GM12878 (cell line): ENCODE results near the gene FBXW9. TPM values are rescaled to one million over a fixed set of nuclear protein-coding genes. Genes with fewer than 3 reads are reported as not detected.

Experiments
- ATAC-seq: fragments of 200-7000 bp; cut with Tn5 transposase; 3 replicates; pipeline ENCODE4 v1.9.1; 2020; ENCODE audit warnings: mild to moderate bottlenecking, moderate library complexity
- BruUV-seq: library from RNA; stranded (reverse); fragments of 400-500 nt; replicated peaks from 2 replicates; lab custom pipeline; 2021; lab: Mats Ljungman, UMichigan
- CTCF ChIA-PET: fragments of 300-600 bp; sonication (Branson Sonifier 250); formaldehyde crosslinking; extraction: SDS; loops from one replicate; lab custom pipeline; 2021; ENCODE audit warnings: inconsistent platforms; lab: Yijun Ruan, JAX
- POLR2A ChIA-PET: fragments of 350-600 bp; formaldehyde crosslinking; extraction: SDS; loops from one replicate; lab custom pipeline; 2021; ENCODE audit warnings: inconsistent platforms; lab: Charles Lee
- RAD21 ChIA-PET: fragments of 300-600 bp; sonication (Branson Sonifier 250); formaldehyde crosslinking; loops from one replicate; lab custom pipeline; 2023; ENCODE audit warnings: antibody characterized with exemption; ENCODE audit not compliant: unreplicated experiment; lab: Charles Lee
- SMC1A ChIA-PET: fragments of 300-600 bp; sonication (Branson Sonifier 250); formaldehyde crosslinking; loops from one replicate; lab custom pipeline; 2023; ENCODE audit not compliant: unreplicated experiment, uncharacterized antibody; lab: Charles Lee
- DNase-seq: peaks from one replicate; pipeline ENCODE4 v3.0.0-alpha.2; 2011; ENCODE audit warnings: low read depth, low spot score
- FAIRE-seq: peaks from 3 replicates; lab custom pipeline; 2011; peaks lifted over from hg19 to GRCh38; lab: Jason Lieb, UNC
- H2AFZ ChIP-seq: 2 replicates; pipeline ENCODE4 v1.6.0; 2011; ENCODE audit warnings: low read depth, low read length, control low read depth; ENCODE audit not compliant: control insufficient read depth
- H3K27ac ChIP-seq: 2 replicates; pipeline ENCODE4 v1.5.1; 2011; ENCODE audit warnings: control low read depth; ENCODE audit not compliant: control insufficient read depth, insufficient read depth
- H3K27me3 ChIP-seq, 2 experiments: replicated peaks in 1 of 2; 2 replicates each; pipeline versions ENCODE4 v1.6.0 to v1.6.1; 2011; ENCODE audit warnings: low read length in 1 of 2; ENCODE audit not compliant: control insufficient read depth in 2 of 2, insufficient read depth in 2 of 2
- H3K36me3 ChIP-seq, 2 experiments: 2 replicates each; pipeline ENCODE4 v1.5.1; 2011; ENCODE audit warnings: low read length in 1 of 2; ENCODE audit not compliant: control insufficient read depth in 2 of 2, insufficient read depth in 2 of 2
- H3K4me1 ChIP-seq: 2 replicates; pipeline ENCODE4 v1.6.1; 2011; ENCODE audit warnings: mild to moderate bottlenecking, low read length, moderate library complexity, mixed read lengths; ENCODE audit not compliant: control insufficient read depth, insufficient read depth
- H3K4me2 ChIP-seq: 2 replicates; pipeline ENCODE4 v1.6.0; 2011; ENCODE audit warnings: control low read depth; ENCODE audit not compliant: control insufficient read depth, insufficient read depth
- H3K4me3 ChIP-seq: fragments of 200-600 bp; sonication (generic); 2 replicates; pipeline ENCODE4 v1.5.1; 2016
- H3K79me2 ChIP-seq: 2 replicates; pipeline ENCODE4 v1.6.0; 2011; ENCODE audit warnings: low read length; ENCODE audit not compliant: control insufficient read depth, insufficient read depth
- H3K9ac ChIP-seq: 2 replicates; pipeline ENCODE4 v1.8.0; 2011; ENCODE audit warnings: low read length, control low read depth, mixed read lengths; ENCODE audit not compliant: control insufficient read depth, insufficient read depth
- H3K9me3 ChIP-seq: replicated peaks from 3 replicates; pipeline ENCODE4 v1.5.1; 2011; ENCODE audit warnings: mild to moderate bottlenecking, low read length; ENCODE audit not compliant: control insufficient read depth, insufficient read depth
- H4K20me1 ChIP-seq: 2 replicates; pipeline ENCODE4 v1.6.0; 2011; ENCODE audit not compliant: control insufficient read depth, insufficient read depth
- BMI1 ChIP-seq: fragments of 450-650 bp; IDR thresholded peaks from 2 replicates; pipeline ENCODE4 v1.6.1; 2016; ENCODE audit warnings: mild to moderate bottlenecking, moderate library complexity, borderline replicate concordance
- CBFB ChIP-seq: IDR thresholded peaks from 2 replicates; pipeline ENCODE4 v1.6.1; 2016; ENCODE audit warnings: antibody characterized with exemption, low read depth
- DPF2 ChIP-seq: fragments of 450-650 bp; IDR thresholded peaks from 2 replicates; pipeline ENCODE4 v1.6.1; 2017; ENCODE audit warnings: mild to moderate bottlenecking
- ETV6 ChIP-seq, 2 experiments: fragments of 450-650 bp in 1 of 2; IDR thresholded peaks in 1 of 2; conservative IDR thresholded peaks in 1 of 2; 2 replicates each; pipeline ENCODE4 v1.6.1; 2014; ENCODE audit warnings: antibody characterized with exemption in 1 of 2, borderline replicate concordance in 1 of 2, low read depth in 1 of 2, mild to moderate bottlenecking in 1 of 2, moderate library complexity in 1 of 2
- GATAD2B ChIP-seq: fragments of 450-650 bp; conservative IDR thresholded peaks from 2 replicates; pipeline ENCODE4 v1.6.1; 2017; ENCODE audit warnings: low read depth, mild to moderate bottlenecking, moderate library complexity
- HDAC2 ChIP-seq: fragments of 200-600 bp; sonication (generic); IDR thresholded peaks from 2 replicates; pipeline ENCODE4 v1.6.1; 2017
- MYC ChIP-seq: IDR thresholded peaks from 2 replicates; pipeline ENCODE4 v1.6.1; 2011; ENCODE audit warnings: mild to moderate bottlenecking, low read length, moderate library complexity, inconsistent platforms; ENCODE audit not compliant: insufficient read depth, insufficient replicate concordance, insufficient read length, severe bottlenecking
- RB1 ChIP-seq: fragments of 450-650 bp; formaldehyde crosslinking; IDR thresholded peaks from 2 replicates; pipeline ENCODE4 v1.6.1; 2017; ENCODE audit warnings: mild to moderate bottlenecking, borderline replicate concordance
- YY1 ChIP-seq: IDR thresholded peaks from 2 replicates; pipeline ENCODE4 v1.6.1; 2011; ENCODE audit warnings: low read depth, mild to moderate bottlenecking, low read length
- ZNF24 ChIP-seq: fragments of 450-650 bp; IDR thresholded peaks from 2 replicates; pipeline ENCODE4 v1.6.1; 2017; ENCODE audit warnings: antibody characterized with exemption, mild to moderate bottlenecking
- ZNF274 ChIP-seq: IDR thresholded peaks from one replicate; pipeline ENCODE4 v1.8.0; 2011; ENCODE audit not compliant: insufficient read length, insufficient read depth
- WGBS: methylation state at CpG from one replicate; pipeline ENCODE4 v1.1.6; 2016; ENCODE audit warnings: low lambda C conversion rate; ENCODE audit not compliant: insufficient replicate concordance, insufficient coverage; ENCODE audit errors: missing lambda C conversion rate; 5-methylcytosine and 5-hydroxymethylcytosine counted together
- in situ Hi-C: fragments of 300-500 bp; cut with MboI; formaldehyde crosslinking; loops from 9 replicates; pipeline ENCODE4 v1.14.3; 2018; ENCODE audit warnings: mixed read lengths
- intact Hi-C: fragments of 100-400 bp; cut with micrococcal nuclease; formaldehyde crosslinking; loops from one replicate; pipeline ENCODE4 v1.14.2; 2022; ENCODE audit not compliant: unreplicated experiment
- polyA plus RNA-seq, 11 experiments: library from polyadenylated mRNA; depleted of rRNA in 4 of 11; unstranded in 6 of 11; stranded (reverse) in 5 of 11; fragments of >200 nt; fragmentation: Nextera tagmentation in 4 of 11; fragmentation: Illumina TruSeq in 1 of 11; extraction: Ambion mirVana in 4 of 11; extraction: Trizol in 1 of 11; gene quantifications; 1 replicate in 1 of 11; 2 replicates in 10 of 11; pipeline versions ENCODE4 v1.2.1 to v1.2.3, GENCODE V29; 2011 to 2016; ENCODE audit warnings: inconsistent platforms in 2 of 11, missing spikeins in 2 of 11, low read depth in 1 of 11
- total RNA-seq, 4 experiments: library from RNA; depleted of rRNA in 3 of 4; stranded (reverse); fragments of >200 nt in 3 of 4; fragmentation: Illumina TruSeq in 1 of 4; extraction: Trizol in 1 of 4; gene quantifications; 2 replicates each; pipeline versions ENCODE4 v1.2.1 to v1.2.3, GENCODE V29; 2013 to 2021

FBXW9 gene
- total and polyA plus RNA-seq, 10 of the 15 experiments (the other 5 are each of a cell fraction or from before 2014, with no cell fraction given) = 0.21 to 14.8 (median 7.3) TPM

DNA sequence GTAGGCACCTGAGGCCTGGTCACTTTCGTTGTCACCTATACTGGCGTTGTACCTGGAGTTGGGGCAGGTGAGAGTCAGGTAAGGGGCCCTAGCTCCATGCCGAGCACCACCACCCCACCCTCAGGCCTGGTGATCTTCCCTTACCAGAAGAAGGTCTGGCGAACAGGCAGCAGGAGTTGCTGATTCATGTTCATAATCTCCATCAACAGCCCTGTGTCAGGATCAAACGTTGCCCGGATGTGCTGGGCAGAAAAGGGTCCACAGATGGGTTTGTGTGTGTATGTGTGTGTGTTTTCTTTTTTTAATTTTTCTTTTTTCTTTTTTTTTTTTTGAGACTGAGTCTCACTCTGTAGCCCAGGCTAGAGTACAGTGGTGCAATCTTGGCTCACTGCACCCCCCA lies 44.2 kb downstream of the FBXW9 start:
- no peak for DNase-seq
- no peak overlapping the region for H3K9ac ChIP-seq
- BruUV-seq = no TSS peak
- no peak overlapping the region for H2AFZ ChIP-seq
- no peaks in the 10 kb centered on the region for H3K4me1 ChIP-seq
- H3K79me2 ChIP-seq = no peaks in the 10 kb centered on the region
- H3K4me3 ChIP-seq = no peak overlapping the region
- intact Hi-C loops = no loop called here
- CTCF ChIA-PET = interaction anchor here (1.5 kb wide), 1 partner anchor 13 kb away, joined by 3 read pairs; no protein-coding TSS in a partner anchor
- H3K36me3 ChIP-seq = peaks cover 14 to 15% of the 10 kb centered on the region in 2 experiments; a peak in 3 of 4 replicates
- H3K4me2 ChIP-seq = no peak overlapping the region
- TF ChIP-seq GATAD2B = no peak
- TF ChIP-seq, all 136 proteins: peak for 0
- Histone ChIP-seq H3K27ac (no peak overlapping the region), H3K27me3 (no peaks in the 10 kb centered on the region), H3K9me3 (no peaks in the 10 kb centered on the region; the same call in 2 of the 3 replicates), H4K20me1 (no peaks in the 10 kb centered on the region)
- no peak for FAIRE-seq
- RAD21 ChIA-PET = no interaction called here
- in situ Hi-C loops = no loop called here
- ATAC-seq = no peak
- SMC1A ChIA-PET = no interaction called here
- 96% methylated on average over 6 of the region's 6 CpGs for WGBS
- POLR2A ChIA-PET = no interaction called here

DNA sequence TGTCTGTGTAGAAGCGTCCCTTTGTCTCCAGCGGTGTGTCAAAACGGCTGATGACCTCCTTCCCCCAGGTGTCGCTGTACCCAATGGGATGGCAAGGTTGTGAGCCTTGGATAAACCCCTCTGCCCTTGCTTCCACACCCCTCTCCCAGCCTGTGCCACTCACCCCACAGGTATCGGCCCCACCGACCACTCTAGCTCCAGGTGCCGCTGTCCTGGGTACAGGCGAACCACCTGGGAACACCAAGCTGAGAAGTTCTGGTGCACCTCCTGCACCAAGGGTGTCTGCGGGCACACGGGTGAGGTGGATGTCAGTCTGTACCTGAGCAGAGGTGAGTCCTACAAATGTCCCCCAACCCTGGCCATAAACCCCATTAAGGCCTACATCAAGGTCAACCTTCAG lies 46.5 kb downstream of the FBXW9 start:
- Histone ChIP-seq H3K4me1 (no peaks in the 10 kb centered on the region), H3K4me3 (no peak overlapping the region), H2AFZ (no peak overlapping the region), H4K20me1 (no peaks in the 10 kb centered on the region), H3K9me3 (no peaks in the 10 kb centered on the region; the same call in 2 of the 3 replicates), H3K27me3 (no peaks in the 10 kb centered on the region), H3K4me2 (no peak overlapping the region), H3K27ac (no peak overlapping the region), H3K36me3 (peaks cover 6 to 11% of the 10 kb centered on the region in 2 experiments; a peak in 3 of 4 replicates), H3K79me2 (no peaks in the 10 kb centered on the region), H3K9ac (no peak overlapping the region)
- intact Hi-C loops (no loop called here), in situ Hi-C loops (no loop called here)
- ChIA-PET CTCF (no interaction called here), RAD21 (no interaction called here), SMC1A (no interaction called here), POLR2A (no interaction called here)
- no peak for FAIRE-seq
- TF ChIP-seq RB1 (no peak), ZNF274 (no peak), MYC (no peak), YY1 (no peak), CBFB (no peak), BMI1 (no peak), DPF2 (no peak), ETV6 (conservative IDR thresholded peaks at IDR 0.05 in 1 of 2, IDR thresholded peaks at IDR 0.05 in 1 of 2; ENCODE audit: borderline replicate concordance in 1 of 2, low read depth in 1 of 2) (no peak), ZNF24 (no peak), HDAC2 (no peak)
- DNase-seq = no peak
- ATAC-seq = no peak
- no TSS peak for BruUV-seq
- WGBS = 98% methylated on average over 10 of the region's 10 CpGs
